Cardiac muscle cell (in vitro differentiated cells and primary cell): Measurements from ENCODE around the gene ATCAY. TPM values are rescaled to one million over a fixed set of nuclear protein-coding genes. Genes with fewer than 3 reads are reported as not detected.

ENCODE experiments used
- DNase-seq, 2 donors: peaks; one replicate each; pipeline versions ENCODE4 v3.0.0 to v3.0.0-alpha.2; 2010 to 2017; ENCODE audit warnings: low read depth in 1 of 2, low spot score in 1 of 2
- H3K27ac ChIP-seq: fragments of 200-600 bp; sonication (generic); 2 replicates; pipeline ENCODE4 v1.5.1; 2016
- H3K27me3 ChIP-seq: fragments of 200-600 bp; sonication (generic); 2 replicates; pipeline ENCODE4 v1.6.0; 2016; ENCODE audit warnings: control low read depth
- H3K36me3 ChIP-seq: fragments of 200-600 bp; sonication (generic); 2 replicates; pipeline ENCODE4 v1.5.1; 2016; ENCODE audit warnings: control low read depth
- H3K4me1 ChIP-seq: fragments of 200-600 bp; sonication (generic); 2 replicates; pipeline ENCODE4 v1.8.1; 2017; ENCODE audit warnings: low read depth, mild to moderate bottlenecking, mixed run types
- H3K4me3 ChIP-seq: fragments of 200-600 bp; sonication (generic); 2 replicates; pipeline ENCODE4 v1.5.1; 2016; ENCODE audit warnings: mild to moderate bottlenecking
- H3K9me3 ChIP-seq: fragments of 200-600 bp; sonication (generic); 2 replicates; pipeline ENCODE4 v1.5.1; 2017; ENCODE audit warnings: low read depth, mild to moderate bottlenecking, control low read depth
- CTCF ChIP-seq: IDR thresholded peaks from 2 replicates; pipeline ENCODE4 v1.5.1; 2012; ENCODE audit warnings: low read depth, mild to moderate bottlenecking, low read length
- polyA plus RNA-seq: library from polyadenylated mRNA; unstranded; fragments of >200 nt; fragmentation: Nextera tagmentation; extraction: Ambion mirVana; gene quantifications from 2 replicates; pipeline ENCODE4 v1.2.1, GENCODE V29; 2016
- total RNA-seq: library from RNA; depleted of rRNA; stranded (reverse); fragments of >200 nt; gene quantifications from 2 replicates; pipeline ENCODE4 v1.2.3, GENCODE V29; 2016

ATCAY gene
- total and polyA plus RNA-seq, 2 experiments from 2014 or later = 0.15 to 0.29 TPM

- Histone ChIP-seq H3K27me3 (no peaks in the 10 kb centered on the region), H3K4me3 (no peak overlapping the region), H3K4me1 (no peaks in the 10 kb centered on the region), H3K36me3 (no peaks in the 10 kb centered on the region), H3K27ac (no peak overlapping the region), H3K9me3 (no peaks in the 10 kb centered on the region)
- TF ChIP-seq CTCF = no peak
- DNase-seq = no peak
Measured at GRCh38 chr19:3835055-3835435, 45.4 kb upstream of the ATCAY start.

- no peak for DNase-seq
- no peak for TF ChIP-seq CTCF
- H3K27ac ChIP-seq = no peak overlapping the region
- no peaks in the 10 kb centered on the region for H3K27me3 ChIP-seq
- H3K4me3 ChIP-seq = no peak overlapping the region
- no peaks in the 10 kb centered on the region for H3K9me3 ChIP-seq
- H3K36me3 ChIP-seq = no peaks in the 10 kb centered on the region
- no peaks in the 10 kb centered on the region for H3K4me1 ChIP-seq
Measured at GRCh38 chr19:3836887-3837286, 43.6 kb upstream of the ATCAY start.

GRCh38 chr19:3837332-3837731 is 43.2 kb upstream of the ATCAY start:
- Histone ChIP-seq H3K9me3 (no peaks in the 10 kb centered on the region), H3K27ac (no peak overlapping the region), H3K36me3 (no peaks in the 10 kb centered on the region), H3K27me3 (no peaks in the 10 kb centered on the region), H3K4me3 (no peak overlapping the region), H3K4me1 (no peaks in the 10 kb centered on the region)
- no peak for TF ChIP-seq CTCF
- DNase-seq = no peak

- TF ChIP-seq CTCF = no peak
- Histone ChIP-seq H3K36me3 (no peaks in the 10 kb centered on the region), H3K9me3 (no peaks in the 10 kb centered on the region), H3K27me3 (no peaks in the 10 kb centered on the region), H3K27ac (no peak overlapping the region), H3K4me1 (no peaks in the 10 kb centered on the region), H3K4me3 (no peak overlapping the region)
- DNase-seq = no peak
Measured at GRCh38 chr19:3837922-3838321, 42.6 kb upstream of the ATCAY start.

GRCh38 chr19:3838661-3839060 is 41.8 kb upstream of the ATCAY start:
- no peak for DNase-seq
- no peaks in the 10 kb centered on the region for H3K27me3 ChIP-seq
- no peaks in the 10 kb centered on the region for H3K4me1 ChIP-seq
- H3K27ac ChIP-seq = no peak overlapping the region
- no peak overlapping the region for H3K4me3 ChIP-seq
- no peaks in the 10 kb centered on the region for H3K36me3 ChIP-seq
- H3K9me3 ChIP-seq = no peaks in the 10 kb centered on the region
- no peak for TF ChIP-seq CTCF

- Histone ChIP-seq H3K9me3 (no peaks in the 10 kb centered on the region), H3K36me3 (no peaks in the 10 kb centered on the region), H3K27ac (no peak overlapping the region), H3K4me1 (no peaks in the 10 kb centered on the region), H3K4me3 (no peak overlapping the region), H3K27me3 (no peaks in the 10 kb centered on the region)
- TF ChIP-seq CTCF = no peak
- no peak for DNase-seq
Measured at GRCh38 chr19:3839941-3840340, 40.5 kb upstream of the ATCAY start.
